HG02610 (cell line): ENCODE results near the gene MRPS12.
"Not testable (repeated sequence)": the region's sequence is repeated elsewhere in the genome, so short reads cannot be mapped to it uniquely, and the experiment has no call there.

Source experiments
- ATAC-seq: cut with Tn5 transposase; IDR thresholded peaks from one replicate; pipeline ENCODE4 v1.9.1; 2021; ENCODE audit warnings: mild to moderate bottlenecking, moderate library complexity; ENCODE audit not compliant: unreplicated experiment

The MRPS12 gene

GRCh38 chr19:38932425-38933179 is 1.9 kb downstream of the MRPS12 start:
- ATAC-seq, result no peak

GRCh38 chr19:38933544-38933943 is 2.8 kb downstream of the MRPS12 start:
- ATAC-seq, result no peak

GRCh38 chr19:38939957-38940356 is 9.2 kb downstream of the MRPS12 start:
- ATAC-seq, result no peak

- not testable (repeated sequence) for ATAC-seq
Observed at GRCh38 chr19:38941466-38941865, 10.7 kb downstream of the MRPS12 start.

GRCh38 chr19:38941979-38942378 is 11.2 kb downstream of the MRPS12 start:
- ATAC-seq, result no peak

- no peak for ATAC-seq
Observed at GRCh38 chr19:38942471-38943181, 11.9 kb downstream of the MRPS12 start.

GRCh38 chr19:38944981-38945506 is 14.3 kb downstream of the MRPS12 start:
- ATAC-seq, result no peak

GRCh38 chr19:38945562-38946228 is 15.0 kb downstream of the MRPS12 start:
- ATAC-seq, result no peak

GRCh38 chr19:38946229-38947010 is 15.7 kb downstream of the MRPS12 start:
- ATAC-seq, result no peak

- no peak for ATAC-seq
Observed at GRCh38 chr19:38949580-38950367, 19.0 kb downstream of the MRPS12 start.

GRCh38 chr19:38951187-38951586 is 20.4 kb downstream of the MRPS12 start:
- ATAC-seq, result no peak

- no peak for ATAC-seq
Observed at GRCh38 chr19:38952395-38953165, 21.8 kb downstream of the MRPS12 start.

GRCh38 chr19:38953677-38954076 is 22.9 kb downstream of the MRPS12 start:
- ATAC-seq, result no peak

GRCh38 chr19:38956264-38956663 is 25.5 kb downstream of the MRPS12 start:
- no peak for ATAC-seq

GRCh38 chr19:38958301-38958700 is 27.6 kb downstream of the MRPS12 start:
- no peak for ATAC-seq

- ATAC-seq, result no peak
Observed at GRCh38 chr19:38959618-38960017, 28.9 kb downstream of the MRPS12 start.

GRCh38 chr19:38964738-38965137 is 34.0 kb downstream of the MRPS12 start:
- no peak for ATAC-seq

- ATAC-seq, result not testable (repeated sequence)
Observed at GRCh38 chr19:38966149-38966548, 35.4 kb downstream of the MRPS12 start.
